Endothelial cell of umbilical vein (primary cell): Measurements from ENCODE around the gene RAD18. TPM values are rescaled to one million over a fixed set of nuclear protein-coding genes. Genes with fewer than 3 reads are reported as not detected.

ENCODE experiments used
- BruUV-seq: library from RNA; stranded (reverse); fragments of 400-500 nt; replicated peaks from 2 replicates; lab custom pipeline; 2021; lab: Mats Ljungman, UMichigan
- CTCF ChIA-PET: fragments of 300-600, 350-600 bp; sonication (Branson Sonifier 250); formaldehyde crosslinking; loops from one replicate; lab custom pipeline; 2021; ENCODE audit warnings: antibody characterized with exemption, inconsistent platforms; lab: Charles Lee
- POLR2A ChIA-PET: fragments of 300-600, 350-600 bp; sonication (Branson Sonifier 250); formaldehyde crosslinking; loops from one replicate; lab custom pipeline; 2021; ENCODE audit warnings: antibody characterized with exemption, inconsistent platforms; lab: Charles Lee
- DNase-seq: peaks from one replicate; pipeline ENCODE4 v3.0.0-alpha.2; 2011; ENCODE audit warnings: low read depth, low spot score
- FAIRE-seq: peaks from 2 replicates; lab custom pipeline; 2011; peaks lifted over from hg19 to GRCh38; lab: Jason Lieb, UNC
- H2AFZ ChIP-seq: 2 replicates; pipeline ENCODE4 v1.6.0; 2012; ENCODE audit warnings: low read depth, low read length, control low read depth, inconsistent platforms
- H3K27ac ChIP-seq: 2 replicates; pipeline ENCODE4 v1.5.1; 2011; ENCODE audit warnings: low read depth, mild to moderate bottlenecking, control low read depth, low read length, moderate library complexity; ENCODE audit not compliant: insufficient read depth
- H3K27me3 ChIP-seq, 2 experiments: 2 replicates each; pipeline versions ENCODE4 v1.6.0 to v1.6.1; 2011; ENCODE audit warnings: low read length in 2 of 2, mixed read lengths in 1 of 2; ENCODE audit not compliant: control insufficient read depth in 2 of 2, insufficient read depth in 2 of 2
- H3K36me3 ChIP-seq, 2 experiments: 2 replicates in 1 of 2; 3 replicates in 1 of 2; pipeline ENCODE4 v1.5.1; 2011; ENCODE audit warnings: low read length in 2 of 2, mild to moderate bottlenecking in 1 of 2, moderate library complexity in 1 of 2; ENCODE audit not compliant: control insufficient read depth in 2 of 2, insufficient read depth in 2 of 2; ENCODE audit errors: extremely low read depth in 1 of 2
- H3K4me1 ChIP-seq: 3 replicates; pipeline ENCODE4 v1.5.1; 2011; ENCODE audit warnings: mild to moderate bottlenecking, low read length; ENCODE audit not compliant: control insufficient read depth, insufficient read depth; ENCODE audit errors: extremely low read depth
- H3K4me2 ChIP-seq: 2 replicates; pipeline ENCODE4 v1.6.1; 2011; ENCODE audit warnings: low read length, control low read depth, mixed read lengths; ENCODE audit not compliant: insufficient read depth
- H3K4me3 ChIP-seq, 3 experiments: fragments of 200-600 bp in 1 of 3; sonication (generic), shearing (Covaris generic) in 1 of 3; replicated peaks in 1 of 3; 2 replicates each; pipeline ENCODE4 v1.5.1; 2011 to 2016; ENCODE audit warnings: control low read depth in 3 of 3, low read length in 3 of 3, mild to moderate bottlenecking in 2 of 3, inconsistent platforms in 1 of 3, low read depth in 1 of 3, moderate library complexity in 1 of 3; ENCODE audit not compliant: insufficient read depth in 1 of 3
- H3K79me2 ChIP-seq: 2 replicates; pipeline ENCODE4 v1.6.0; 2012; ENCODE audit warnings: low read length, inconsistent platforms; ENCODE audit not compliant: control insufficient read depth, insufficient read depth
- H3K9ac ChIP-seq: replicated peaks from 2 replicates; pipeline ENCODE3; 2011; ENCODE audit warnings: low read length, control low read depth; ENCODE audit not compliant: insufficient read depth; ENCODE audit errors: extremely low read depth
- H3K9me1 ChIP-seq: replicated peaks from 3 replicates; pipeline ENCODE4 v1.6.0; 2011; ENCODE audit warnings: mild to moderate bottlenecking, low read length; ENCODE audit not compliant: control insufficient read depth, insufficient read depth; ENCODE audit errors: extremely low read depth
- H3K9me3 ChIP-seq: replicated peaks from 2 replicates; pipeline ENCODE4 v1.5.1; 2012; ENCODE audit warnings: low read length, inconsistent platforms; ENCODE audit not compliant: control insufficient read depth, insufficient read depth
- H4K20me1 ChIP-seq: replicated peaks from 2 replicates; pipeline ENCODE3; 2011; ENCODE audit warnings: mild to moderate bottlenecking, low read length; ENCODE audit not compliant: control insufficient read depth, insufficient read depth; ENCODE audit errors: extremely low read depth
- CTCF ChIP-seq, 2 donors: IDR thresholded peaks; 1 replicate in 1 of 2; 2 replicates in 1 of 2; pipeline ENCODE4 v1.5.1; 2011; ENCODE audit warnings: low read length in 2 of 2, mild to moderate bottlenecking in 2 of 2, moderate library complexity in 2 of 2, control low read depth in 1 of 2, inconsistent platforms in 1 of 2, low read depth in 1 of 2; ENCODE audit not compliant: insufficient read depth in 1 of 2; ENCODE audit errors: extremely low read depth in 1 of 2
- EZH2 ChIP-seq: IDR thresholded peaks from 2 replicates; pipeline ENCODE4 v1.6.1; 2012; ENCODE audit warnings: borderline replicate concordance, low read depth, mild to moderate bottlenecking, moderate library complexity, low read length, inconsistent platforms; ENCODE audit not compliant: severe bottlenecking
- FOS ChIP-seq: IDR thresholded peaks from 2 replicates; pipeline ENCODE4 v1.6.1; 2011; ENCODE audit warnings: mild to moderate bottlenecking, low read length, moderate library complexity, borderline replicate concordance; ENCODE audit not compliant: insufficient read depth
- GATA2 ChIP-seq: IDR thresholded peaks from 2 replicates; pipeline ENCODE4 v1.7.0; 2011; ENCODE audit warnings: low read depth, mild to moderate bottlenecking, moderate library complexity, mixed read lengths, low read length; ENCODE audit not compliant: insufficient read length, insufficient read depth
- JUN ChIP-seq: IDR thresholded peaks from 2 replicates; pipeline ENCODE4 v1.6.1; 2011; ENCODE audit warnings: borderline replicate concordance, low read depth; ENCODE audit not compliant: insufficient read length, insufficient read depth
- MAX ChIP-seq: IDR thresholded peaks from 2 replicates; pipeline ENCODE4 v1.6.1; 2011; ENCODE audit not compliant: insufficient read depth, insufficient read length
- MYC ChIP-seq: IDR thresholded peaks from one replicate; pipeline ENCODE4 v1.6.1; 2011; ENCODE audit warnings: mild to moderate bottlenecking, low read depth, low read length
- POLR2A ChIP-seq: IDR thresholded peaks from 2 replicates; pipeline ENCODE4 v1.6.1; 2012; ENCODE audit warnings: low read depth, mild to moderate bottlenecking, control low read depth, low read length
- POLR2AphosphoS5 ChIP-seq: IDR thresholded peaks from 2 replicates; pipeline ENCODE4 v1.6.1; 2012; ENCODE audit warnings: low read depth, mild to moderate bottlenecking, control low read depth, low read length, moderate library complexity; ENCODE audit not compliant: insufficient read depth
- dilution Hi-C: fragments of 300-500 bp; cut with MboI; formaldehyde crosslinking; loops from one replicate; pipeline ENCODE4 v1.15.0; 2019; ENCODE audit warnings: low sequenced_read_pairs; ENCODE audit not compliant: extremely low pct_ligation_motif_present
- intact Hi-C: fragments of 100-400 bp; cut with micrococcal nuclease; formaldehyde crosslinking; loops from one replicate; pipeline ENCODE4 v1.10.0; 2022
- polyA plus RNA-seq, 4 experiments: library from polyadenylated mRNA; depleted of rRNA in 3 of 4; stranded (reverse) in 3 of 4; unstranded in 1 of 4; fragments of >200 nt; gene quantifications; 2 replicates each; pipeline versions ENCODE4 v1.2.1 to v1.2.3, GENCODE V29; 2011 to 2012; ENCODE audit warnings: missing spikeins in 1 of 4
- total RNA-seq: library from RNA; stranded (reverse); gene quantifications from 2 replicates; pipeline ENCODE4 v1.2.3, GENCODE V29; 2021

The RAD18 gene
- total and polyA plus RNA-seq, 2 donors (not counting 3 experiments of a cell fraction or from before 2014, with no cell fraction given) = 7.9 to 23.8 TPM

DNA sequence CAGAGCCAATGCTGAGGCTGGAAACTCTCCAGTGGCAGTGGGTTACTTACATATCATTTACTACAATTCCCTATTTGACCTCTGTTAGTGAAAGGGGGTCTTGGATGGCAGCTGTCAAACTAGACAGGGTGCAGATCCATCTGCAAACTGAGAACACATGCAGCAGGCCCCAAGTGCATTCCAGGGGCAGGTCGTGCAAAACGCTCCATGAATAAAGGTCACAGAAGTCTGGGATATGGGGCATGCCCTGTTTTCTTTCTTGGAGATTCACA is 25.0 kb upstream of the RAD18 start:
- FAIRE-seq = no peak
- no TSS peak for BruUV-seq
- Histone ChIP-seq H3K9me3 (no peaks in the 10 kb centered on the region), H2AFZ (no peak overlapping the region), H3K36me3 (no peaks in the 10 kb centered on the region), H4K20me1 (no peaks in the 10 kb centered on the region), H3K9ac (no peak overlapping the region), H3K79me2 (no peaks in the 10 kb centered on the region), H3K27me3 (no peaks in the 10 kb centered on the region), H3K4me1 (no peaks in the 10 kb centered on the region), H3K4me2 (no peak overlapping the region), H3K27ac (no peak overlapping the region), H3K4me3 (no peak overlapping the region), H3K9me1 (no peaks in the 10 kb centered on the region)
- TF ChIP-seq EZH2 (no peak), POLR2A (no peak), MAX (no peak), CTCF (IDR thresholded peaks at IDR 0.05; ENCODE audit: extremely low read depth in 1 of 2, insufficient read depth in 1 of 2, low read depth in 1 of 2, low read length in 2 of 2) (no peak), POLR2AphosphoS5 (no peak), FOS (no peak), MYC (no peak), GATA2 (no peak), JUN (no peak)
- dilution Hi-C loops (no loop called here), intact Hi-C loops (loop anchor here (1.0 kb wide), 3 partner anchors 17 to 314 kb away; no protein-coding TSS in a partner anchor)
- POLR2A ChIA-PET = interaction anchor here (1.1 kb wide), 1 partner anchor 314 kb away, joined by 3 read pairs; no protein-coding TSS in a partner anchor
- DNase-seq = no peak
- CTCF ChIA-PET = interaction anchor here (0.6 to 5.1 kb wide), 30 partner anchors 9 to 330 kb away, joined by 3 to 86 read pairs (median 6); partner anchors contain the start of gene SRGAP3
